Right lobe of liver (tissue), 4 donors: Measurements from ENCODE around the gene ACTG1.

ENCODE experiments used
- CTCF ChIP-seq, 4 donors: fragments of 200-600 bp in 3 of 4; fragments of 450-650 bp in 1 of 4; IDR thresholded peaks; one replicate each; pipeline versions ENCODE4 v1.5.1 to v1.8.0; 2016 to 2022; ENCODE audit warnings: antibody characterized with exemption in 4 of 4, mild to moderate bottlenecking in 2 of 4
- POLR2A ChIP-seq: fragments of 450-650 bp; IDR thresholded peaks from one replicate; pipeline ENCODE4 v1.6.1; 2017; ENCODE audit warnings: antibody characterized with exemption, mild to moderate bottlenecking
- donor health status: DM: no; HTN: no; CAD: no.
- donor health status: DM: no; HTN: no; CAD: no.
- donor health status: DM: no; HTN: yes; CAD: no.

GRCh38 chr17:81528384-81528650, 15.7 kb upstream of the ACTG1 start:
- TF ChIP-seq POLR2A (no peak), CTCF (IDR thresholded peaks at IDR 0.05) (no peak)
